HEK293 (cell line): ENCODE measurements around the gene PNMA6F.

Source experiments
- CTCF ChIA-PET: fragments of 350-600 bp; formaldehyde crosslinking; extraction: SDS; loops from one replicate; lab custom pipeline; 2021; ENCODE audit warnings: antibody characterized with exemption; lab: Yijun Ruan, JAX
- POLR2A ChIA-PET: fragments of 300-600 bp; formaldehyde crosslinking; extraction: SDS; loops from one replicate; lab custom pipeline; 2020; ENCODE audit warnings: antibody characterized with exemption, inconsistent platforms; lab: Yijun Ruan, JAX
- H3K27ac ChIP-seq: fragments of 200-500 bp; sonication (Bioruptor generic); 2 replicates; pipeline ENCODE4 v1.5.1; 2014; ENCODE audit warnings: low read depth, low read length, control low read depth, inconsistent platforms; ENCODE audit errors: extremely low read depth
- H3K36me3 ChIP-seq, 2 experiments: fragments of 200-500 bp in 1 of 2; sonication (Bioruptor generic) in 1 of 2; 1 replicate in 1 of 2; 2 replicates in 1 of 2; pipeline ENCODE4 v1.5.1; 2014 to 2017; ENCODE audit warnings: inconsistent platforms in 2 of 2, low read length in 2 of 2; ENCODE audit not compliant: control insufficient read depth in 2 of 2, insufficient read depth in 1 of 2
- H3K4me1 ChIP-seq: fragments of 200-500 bp; sonication (Bioruptor generic); 2 replicates; pipeline ENCODE4 v1.5.1; 2014; ENCODE audit warnings: mild to moderate bottlenecking, low read length, inconsistent platforms; ENCODE audit not compliant: control insufficient read depth, insufficient read depth
- H3K4me3 ChIP-seq: 2 replicates; pipeline ENCODE4 v1.5.1; 2011; ENCODE audit warnings: low read depth, mild to moderate bottlenecking, control low read depth, low read length, moderate library complexity
- H3K9me3 ChIP-seq: fragments of 200-500 bp; sonication (Bioruptor generic); 2 replicates; pipeline ENCODE4 v1.5.1; 2014; ENCODE audit warnings: low read depth, low read length, inconsistent platforms; ENCODE audit not compliant: control insufficient read depth, insufficient read depth
- EGR2 ChIP-seq: fragments of 450-650 bp; formaldehyde crosslinking; IDR thresholded peaks from 2 replicates; pipeline ENCODE4 v1.5.1; 2016; ENCODE audit warnings: low read depth, missing biosample characterization, missing genetic modification characterization
- GFI1B ChIP-seq: fragments of 450-650 bp; formaldehyde crosslinking; IDR thresholded peaks from 2 replicates; pipeline ENCODE4 v1.5.1; 2016; ENCODE audit warnings: missing biosample characterization, missing genetic modification characterization
- IKZF3 ChIP-seq: fragments of 450-650 bp; IDR thresholded peaks from 2 replicates; pipeline ENCODE4 v1.5.0; 2018; ENCODE audit warnings: missing biosample characterization, mild to moderate bottlenecking, missing genetic modification characterization, moderate library complexity
- KLF16 ChIP-seq: fragments of 450-650 bp; formaldehyde crosslinking; IDR thresholded peaks from 2 replicates; pipeline ENCODE4 v1.5.1; 2017; ENCODE audit warnings: missing biosample characterization, missing genetic modification characterization
- SP2 ChIP-seq: fragments of 450-650 bp; formaldehyde crosslinking; IDR thresholded peaks from 2 replicates; pipeline ENCODE4 v1.5.1; 2016; ENCODE audit warnings: missing biosample characterization, missing genetic modification characterization
- SP3 ChIP-seq: fragments of 450-650 bp; formaldehyde crosslinking; IDR thresholded peaks from 2 replicates; pipeline ENCODE4 v1.5.1; 2016; ENCODE audit warnings: missing biosample characterization, missing genetic modification characterization
- YY1 ChIP-seq: fragments of 450-650 bp; formaldehyde crosslinking; IDR thresholded peaks from 2 replicates; pipeline ENCODE4 v1.5.1; 2018; ENCODE audit warnings: missing biosample characterization, missing genetic modification characterization
- ZBTB20 ChIP-seq: fragments of 450-650 bp; formaldehyde crosslinking; IDR thresholded peaks from 2 replicates; pipeline ENCODE4 v1.5.1; 2016; ENCODE audit warnings: missing biosample characterization, missing genetic modification characterization
- ZFHX2 ChIP-seq: fragments of 450-650 bp; formaldehyde crosslinking; conservative IDR thresholded peaks from 2 replicates; pipeline ENCODE4 v1.5.1; 2016; ENCODE audit warnings: missing biosample characterization, missing genetic modification characterization
- ZFP3 ChIP-seq: fragments of 450-650 bp; formaldehyde crosslinking; IDR thresholded peaks from 2 replicates; pipeline ENCODE4 v1.5.1; 2016; ENCODE audit warnings: low read depth, missing biosample characterization, missing genetic modification characterization
- ZFP37 ChIP-seq: fragments of 450-650 bp; formaldehyde crosslinking; IDR thresholded peaks from 2 replicates; pipeline ENCODE4 v1.5.1; 2016; ENCODE audit warnings: missing biosample characterization, missing genetic modification characterization
- ZNF169 ChIP-seq: fragments of 450-650 bp; formaldehyde crosslinking; IDR thresholded peaks from 2 replicates; pipeline ENCODE4 v1.5.1; 2016; ENCODE audit warnings: missing biosample characterization, missing genetic modification characterization
- ZNF239 ChIP-seq: fragments of 450-650 bp; formaldehyde crosslinking; IDR thresholded peaks from 2 replicates; pipeline ENCODE4 v1.5.1; 2016; ENCODE audit warnings: missing biosample characterization, missing genetic modification characterization
- ZNF274 ChIP-seq, 2 experiments: fragments of 200-500 bp in 1 of 2; fragments of 450-650 bp in 1 of 2; sonication (Bioruptor generic) in 1 of 2; formaldehyde crosslinking in 1 of 2; IDR thresholded peaks; 2 replicates each; pipeline versions ENCODE4 v1.5.1 to v1.6.1; 2014 to 2016; ENCODE audit warnings: borderline replicate concordance in 1 of 2, inconsistent platforms in 1 of 2, low read length in 1 of 2, missing biosample characterization in 1 of 2, missing genetic modification characterization in 1 of 2
- ZNF292 ChIP-seq: fragments of 450-650 bp; formaldehyde crosslinking; IDR thresholded peaks from 2 replicates; pipeline ENCODE4 v1.5.1; 2016; ENCODE audit warnings: low read depth, missing biosample characterization, missing genetic modification characterization, borderline replicate concordance
- ZNF302 ChIP-seq: fragments of 450-650 bp; formaldehyde crosslinking; IDR thresholded peaks from 2 replicates; pipeline ENCODE4 v1.5.1; 2016; ENCODE audit warnings: missing biosample characterization, missing genetic modification characterization, low read depth
- ZNF311 ChIP-seq: fragments of 450-650 bp; formaldehyde crosslinking; IDR thresholded peaks from 2 replicates; pipeline ENCODE4 v1.5.1; 2017; ENCODE audit warnings: missing biosample characterization, missing genetic modification characterization, borderline replicate concordance
- ZNF433 ChIP-seq: fragments of 450-650 bp; formaldehyde crosslinking; IDR thresholded peaks from 2 replicates; pipeline ENCODE4 v1.5.1; 2016; ENCODE audit warnings: missing biosample characterization, missing genetic modification characterization, low read depth
- ZNF560 ChIP-seq: fragments of 450-650 bp; formaldehyde crosslinking; IDR thresholded peaks from 2 replicates; pipeline ENCODE4 v1.5.1; 2017; ENCODE audit warnings: missing biosample characterization, missing genetic modification characterization, borderline replicate concordance
- ZNF624 ChIP-seq: fragments of 450-650 bp; formaldehyde crosslinking; IDR thresholded peaks from 2 replicates; pipeline ENCODE4 v1.5.1; 2017; ENCODE audit warnings: missing biosample characterization, missing genetic modification characterization
- ZNF658 ChIP-seq: fragments of 450-650 bp; formaldehyde crosslinking; IDR thresholded peaks from 2 replicates; pipeline ENCODE4; 2016; ENCODE audit warnings: missing biosample characterization, missing genetic modification characterization
- ZNF660 ChIP-seq: fragments of 450-650 bp; IDR thresholded peaks from 2 replicates; pipeline ENCODE4 v1.5.1; 2018; ENCODE audit warnings: missing biosample characterization, mild to moderate bottlenecking, missing genetic modification characterization
- ZNF791 ChIP-seq: fragments of 450-650 bp; formaldehyde crosslinking; IDR thresholded peaks from 2 replicates; pipeline ENCODE4 v1.5.1; 2016; ENCODE audit warnings: missing biosample characterization, missing genetic modification characterization
- ZXDB ChIP-seq: fragments of 450-650 bp; formaldehyde crosslinking; IDR thresholded peaks from 2 replicates; pipeline ENCODE4 v1.5.1; 2016; ENCODE audit warnings: missing biosample characterization, missing genetic modification characterization
- TF ChIP-seq, protein P1 (sequence below): fragments of 450-650 bp; formaldehyde crosslinking; IDR thresholded peaks from 2 replicates; pipeline ENCODE4 v1.5.1; 2016; ENCODE audit warnings: missing biosample characterization, missing genetic modification characterization

The PNMA6F gene

DNA sequence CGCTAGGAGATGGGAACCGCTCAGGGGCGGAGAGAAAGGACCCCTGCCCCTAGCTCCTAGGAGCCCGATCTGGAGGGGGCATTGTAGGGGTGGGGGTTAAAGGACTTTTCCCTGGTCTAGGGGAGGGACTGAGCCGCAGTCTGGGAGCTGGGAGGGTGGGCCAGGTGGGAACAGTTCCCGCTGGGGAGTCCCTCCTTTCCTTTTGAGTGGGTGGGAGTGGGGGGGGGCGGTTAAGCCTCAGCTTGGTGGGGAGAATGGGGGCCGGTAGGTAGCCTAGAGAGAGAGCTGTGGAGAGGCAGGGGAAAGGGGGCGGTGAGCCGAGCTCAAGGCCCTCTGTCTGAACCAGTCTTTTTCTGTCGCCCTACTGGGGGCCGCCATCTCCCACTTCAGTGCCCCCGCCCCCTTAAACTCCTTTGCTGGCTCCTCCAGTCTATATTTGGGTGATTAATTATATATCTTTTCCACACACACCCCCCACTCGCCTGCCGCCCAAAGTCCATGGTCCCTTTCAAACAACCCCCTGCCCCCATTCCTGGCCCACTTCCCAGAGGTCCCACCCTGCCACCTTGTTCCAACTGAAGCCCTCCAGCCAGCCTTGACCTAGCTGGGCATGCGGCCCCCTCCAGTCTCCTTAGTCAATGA, 13.2 kb upstream of the PNMA6F start:
- Histone ChIP-seq H3K4me3 (peak overlapping the region; percentile 72), H3K4me1 (no peaks in the 10 kb centered on the region), H3K27ac (peak overlapping the region; percentile 71; the same call in 1 of the 2 replicates), H3K9me3 (no peaks in the 10 kb centered on the region), H3K36me3 (peaks cover 0 to 41% of the 10 kb centered on the region in 2 experiments; a peak in 1 of 3 replicates)
- POLR2A ChIA-PET, result interaction anchor here (1.0 to 1.3 kb wide), 2 partner anchors 8 to 19 kb away, joined by 3 to 4 read pairs; no protein-coding TSS in a partner anchor
- TF ChIP-seq EGR2 (tag by site-specific recombination) (0 out of 2 replicates have a peak, but pooled peaks have one; percentile 20), ZNF658 (no peak), SP2 (tag by site-specific recombination) (0 out of 2 replicates have a peak, but pooled peaks have one; percentile 23), ZNF311 (tag by site-specific recombination) (no peak), ZXDB (tag by site-specific recombination) (0 out of 2 replicates have a peak, but pooled peaks have one; percentile 10), ZFHX2 (tag by site-specific recombination) (peak; percentile 24), IKZF3 (tag by site-specific recombination) (no peak), ZNF292 (tag by site-specific recombination) (no peak), SP3 (tag by site-specific recombination) (peak; percentile 13; the same call in 1 of the 2 replicates)
- TF ChIP-seq, protein P1, sequence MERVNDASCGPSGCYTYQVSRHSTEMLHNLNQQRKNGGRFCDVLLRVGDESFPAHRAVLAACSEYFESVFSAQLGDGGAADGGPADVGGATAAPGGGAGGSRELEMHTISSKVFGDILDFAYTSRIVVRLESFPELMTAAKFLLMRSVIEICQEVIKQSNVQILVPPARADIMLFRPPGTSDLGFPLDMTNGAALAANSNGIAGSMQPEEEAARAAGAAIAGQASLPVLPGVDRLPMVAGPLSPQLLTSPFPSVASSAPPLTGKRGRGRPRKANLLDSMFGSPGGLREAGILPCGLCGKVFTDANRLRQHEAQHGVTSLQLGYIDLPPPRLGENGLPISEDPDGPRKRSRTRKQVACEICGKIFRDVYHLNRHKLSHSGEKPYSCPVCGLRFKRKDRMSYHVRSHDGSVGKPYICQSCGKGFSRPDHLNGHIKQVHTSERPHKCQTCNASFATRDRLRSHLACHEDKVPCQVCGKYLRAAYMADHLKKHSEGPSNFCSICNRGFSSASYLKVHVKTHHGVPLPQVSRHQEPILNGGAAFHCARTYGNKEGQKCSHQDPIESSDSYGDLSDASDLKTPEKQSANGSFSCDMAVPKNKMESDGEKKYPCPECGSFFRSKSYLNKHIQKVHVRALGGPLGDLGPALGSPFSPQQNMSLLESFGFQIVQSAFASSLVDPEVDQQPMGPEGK (tag by site-specific recombination), result 0 out of 2 replicates have a peak, but pooled peaks have one; percentile 10
- CTCF ChIA-PET, result interaction anchor here (0.6 kb wide), 1 partner anchor 102 kb away, joined by 3 read pairs; no protein-coding TSS in a partner anchor

DNA sequence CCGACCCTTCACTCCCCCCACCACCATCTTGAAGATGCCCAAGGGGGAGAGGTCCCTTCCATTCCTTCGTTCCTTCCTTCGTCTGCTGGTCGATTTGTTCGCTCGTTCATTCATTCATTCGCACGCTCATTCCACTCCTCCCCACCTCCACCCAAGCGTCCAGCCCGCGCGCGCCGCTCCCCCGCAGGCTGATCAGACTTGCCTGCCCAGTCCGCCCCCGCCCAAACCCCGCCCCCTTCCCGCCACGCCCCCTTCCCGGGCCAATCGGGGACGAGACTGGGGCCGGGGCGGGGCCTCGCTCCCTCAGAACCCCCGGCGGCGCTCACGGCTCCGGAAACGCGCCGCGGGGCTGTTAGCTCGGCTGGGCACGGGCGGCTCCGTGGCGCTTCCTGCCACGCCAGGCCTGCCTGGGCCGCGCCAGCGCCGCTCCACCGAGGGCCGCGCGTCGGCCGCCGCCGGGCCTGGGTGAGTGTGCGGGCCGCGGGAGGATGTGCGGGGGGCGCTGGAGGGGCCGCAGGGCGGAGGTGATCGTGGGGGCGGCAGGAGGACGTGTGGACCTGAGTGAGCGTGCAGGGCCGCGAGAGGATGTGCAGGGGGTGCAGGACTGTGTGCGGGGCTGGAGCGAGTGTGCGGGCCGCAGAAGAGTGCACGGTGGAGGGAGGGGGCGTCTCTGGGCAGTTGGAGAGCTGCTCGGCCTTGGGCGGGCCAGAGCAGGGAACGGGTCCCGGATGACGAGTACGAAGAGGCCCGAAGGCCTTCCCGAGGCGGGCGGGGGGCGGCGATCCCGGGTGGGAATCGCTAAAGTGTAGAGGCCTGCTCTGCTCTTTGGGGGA, 12.5 kb upstream of the PNMA6F start, which contains the start of gene ZNF275:
Gene ZNF275 (plus strand): TSS at position 333 of the 833 bp plus-strand sequence. CDS start 2,527 bp downstream, outside the sequence.
- POLR2A ChIA-PET, result interaction anchor here (1.0 to 1.3 kb wide), 2 partner anchors 9 to 20 kb away, joined by 3 to 4 read pairs; no protein-coding TSS in a partner anchor
- Histone ChIP-seq H3K36me3 (peaks cover 0 to 34% of the 10 kb centered on the region in 2 experiments; a peak in 1 of 3 replicates), H3K4me3 (peak within 1 kb of the TSS; percentile 72), H3K9me3 (no peaks in the 10 kb centered on the region), H3K4me1 (no peaks in the 10 kb centered on the region), H3K27ac (peak within 1 kb of the TSS; percentile 71; the same call in 1 of the 2 replicates)
- CTCF ChIA-PET, result interaction anchor here (1.1 kb wide), 1 partner anchor 393 kb away, joined by 3 read pairs; no protein-coding TSS in a partner anchor
- peak; percentile 55 for TF ChIP-seq ZFHX2 (tag by site-specific recombination)
- no peak for TF ChIP-seq ZNF624 (tag by site-specific recombination)
- TF ChIP-seq ZNF239 (tag by site-specific recombination), result no peak
- peak; percentile 51 for TF ChIP-seq ZXDB (tag by site-specific recombination)
- TF ChIP-seq, protein P1 (tag by site-specific recombination), result peak; percentile 73
- TF ChIP-seq ZNF169 (tag by site-specific recombination), result no peak
- TF ChIP-seq ZFP3 (tag by site-specific recombination), result no peak
- TF ChIP-seq ZNF302 (tag by site-specific recombination), result no peak
- TF ChIP-seq GFI1B (tag by site-specific recombination), result no peak
- no peak for TF ChIP-seq ZNF433 (tag by site-specific recombination)
- no peak for TF ChIP-seq ZNF791 (tag by site-specific recombination)
- TF ChIP-seq ZNF560 (tag by site-specific recombination), result no peak
- TF ChIP-seq ZNF274 (IDR thresholded peaks at IDR 0.05; ENCODE audit: low read length), result no peak
- TF ChIP-seq ZNF274 (tag by site-specific recombination; IDR thresholded peaks at IDR 0.05; ENCODE audit: borderline replicate concordance), result no peak
- TF ChIP-seq YY1, result peak; percentile 39; the same call in 1 of the 2 replicates
- no peak for TF ChIP-seq ZFP37 (tag by site-specific recombination)
- TF ChIP-seq KLF16, result peak; percentile 55; the same call in 1 of the 2 replicates
- TF ChIP-seq ZBTB20 (tag by site-specific recombination), result peak; percentile 17; the same call in 1 of the 2 replicates
- TF ChIP-seq ZNF660 (tag by site-specific recombination), result 0 out of 2 replicates have a peak, but pooled peaks have one; percentile 53
